Skin epidermis (tissue), 12 donors: ENCODE measurements around the gene MB.
A peak's percentile ranks its signal among the peaks of the same experiment; 100 is the strongest.
"Not testable (repeated sequence)": the region's sequence is repeated elsewhere in the genome, so short reads cannot be mapped to it uniquely, and the experiment has no call there.

ENCODE experiments used
- H3K27ac ChIP-seq, 21 experiments: fragments of 200-600 bp; sonication (generic) in 11 of 21; one replicate each; pipeline ENCODE4 v1.5.0; 2020; ENCODE audit warnings: mild to moderate bottlenecking in 3 of 21, inconsistent platforms in 2 of 21, moderate library complexity in 2 of 21
- H3K4me3 ChIP-seq, 7 experiments: fragments of 200-600 bp; sonication (generic) in 2 of 7; one replicate each; pipeline ENCODE4 v1.5.0; 2020; ENCODE audit warnings: inconsistent platforms in 2 of 7, mild to moderate bottlenecking in 2 of 7, moderate library complexity in 1 of 7

The MB gene

DNA sequence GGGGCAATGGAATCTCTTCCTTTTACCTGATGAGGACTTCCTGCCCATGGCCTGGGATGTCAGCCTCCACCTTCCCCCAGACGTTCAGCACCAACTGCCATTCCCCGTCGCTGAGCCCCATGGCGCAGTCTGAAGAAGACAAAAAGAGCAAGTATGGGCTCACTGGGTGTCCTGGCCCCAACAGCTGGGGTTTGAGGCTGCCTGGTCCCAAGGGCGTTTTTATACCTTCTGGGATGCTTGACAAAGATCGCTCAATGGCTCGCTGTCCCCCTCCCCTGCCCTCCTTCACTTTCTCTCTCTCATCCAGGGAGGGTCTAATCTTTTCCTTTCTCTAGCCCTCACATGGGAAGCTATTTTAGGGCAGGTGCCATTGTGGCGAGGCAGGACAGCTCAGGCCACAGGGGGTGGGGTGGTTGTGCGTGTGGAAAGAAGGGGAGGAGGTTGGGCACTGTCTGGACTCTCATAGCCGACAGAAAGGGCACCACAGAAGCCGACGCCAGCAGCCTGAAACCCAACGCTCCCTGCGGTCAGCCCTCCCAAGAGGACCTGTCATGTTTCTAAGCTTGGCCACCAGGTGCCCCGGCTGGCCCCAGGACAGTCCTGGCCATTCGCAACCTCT is at the start of gene MB:
MB (minus strand) TSS at position 193 of the 619 bp plus-strand sequence; CDS start at position 121, 72 bp downstream.
- H3K4me3 ChIP-seq = no peak within 1 kb of the TSS
- H3K27ac ChIP-seq = no peak within 1 kb of the TSS

DNA sequence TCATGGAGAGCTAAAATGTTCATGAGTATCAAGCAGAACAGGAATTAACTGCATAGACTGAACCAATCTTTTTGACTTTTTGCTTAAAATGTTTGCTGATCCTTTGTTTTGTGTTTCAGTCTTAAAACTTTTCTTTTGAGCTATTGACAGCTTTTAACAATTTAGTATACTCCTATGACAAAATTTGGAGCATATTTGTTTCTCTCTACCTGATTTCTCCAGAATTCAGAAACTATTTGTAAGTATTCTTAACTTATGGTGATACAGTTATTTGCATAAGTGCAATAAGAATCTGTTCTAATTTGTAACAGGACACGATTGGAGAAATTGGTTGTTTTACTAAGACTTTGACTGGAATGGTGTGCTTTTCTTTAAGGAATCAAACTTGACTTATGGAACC is 49.6 kb upstream of the MB start:
- not testable (repeated sequence) for H3K4me3 ChIP-seq, H3K27ac ChIP-seq

DNA sequence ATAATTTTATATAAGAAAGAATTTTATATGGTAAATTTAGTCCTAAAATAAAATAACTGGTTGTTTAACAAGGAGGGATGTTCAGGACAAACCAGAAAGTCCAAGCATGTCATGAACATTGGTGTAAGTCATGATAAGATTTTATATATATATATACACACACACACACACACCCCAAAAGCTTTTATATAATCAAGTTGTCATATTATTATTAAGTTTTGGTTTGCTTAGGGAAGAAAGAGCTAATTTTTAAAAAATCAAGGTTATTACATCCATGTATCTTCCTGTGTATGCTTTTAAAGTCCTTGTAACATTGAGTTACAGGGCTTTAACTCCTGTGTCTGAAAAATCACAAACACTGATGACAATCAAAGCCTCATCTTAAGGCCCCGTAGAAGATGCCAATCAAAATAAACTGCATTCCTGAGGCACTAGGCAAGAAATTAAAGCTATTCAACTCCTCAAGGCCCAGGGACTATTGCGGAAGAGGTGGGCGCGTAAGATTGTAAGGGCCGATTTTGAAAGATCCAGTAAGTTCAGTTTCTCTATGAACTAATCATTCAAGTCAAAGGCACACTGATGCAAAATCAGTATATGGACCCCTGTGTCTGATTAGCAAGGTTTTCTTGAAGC is 47.9 kb upstream of the MB start:
- Histone ChIP-seq H3K27ac (no peak overlapping the region), H3K4me3 (no peak overlapping the region)

DNA sequence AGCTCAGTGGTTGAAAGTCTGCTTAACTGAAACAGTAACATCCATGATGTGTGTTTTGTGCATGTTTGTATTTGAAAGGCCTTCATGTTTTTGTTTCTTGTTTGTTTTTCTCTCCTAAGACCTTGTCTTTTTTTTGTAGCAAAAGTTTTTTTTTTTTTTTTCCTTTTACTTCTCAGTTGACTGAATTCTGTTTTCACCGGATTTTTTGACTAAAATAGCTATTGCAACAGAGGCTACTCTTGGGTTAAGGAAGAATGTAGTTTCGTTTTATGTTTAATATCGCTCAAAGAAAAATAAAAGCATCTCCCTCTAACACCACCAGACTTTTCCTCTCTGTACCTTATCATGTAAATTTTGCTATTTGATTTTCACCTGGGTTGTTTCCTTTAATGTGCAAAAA is 46.2 kb upstream of the MB start:
- H3K27ac ChIP-seq = peak overlapping the region in 16 of 21 experiments; percentile 2 to 78 (median 32)
- H3K4me3 ChIP-seq = no peak overlapping the region

DNA sequence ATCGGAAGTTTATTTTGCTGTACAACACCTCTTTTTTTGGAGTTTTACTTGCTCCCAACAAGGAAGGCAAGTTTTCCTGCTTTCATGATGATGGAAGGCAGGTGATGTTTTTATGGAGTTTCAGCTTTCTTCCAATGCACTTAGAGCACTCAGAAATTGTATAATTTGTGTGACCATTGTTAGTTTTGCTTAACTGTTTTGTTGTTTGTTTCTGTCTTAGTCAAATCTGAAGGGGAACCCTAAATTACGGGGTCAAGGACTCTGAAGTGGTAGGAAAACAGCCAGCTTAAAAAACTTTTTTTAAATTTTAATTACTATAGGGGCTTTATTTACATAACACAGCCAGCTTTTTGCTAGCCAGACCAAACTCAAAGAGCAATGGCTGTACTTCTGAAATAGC is 45.8 kb upstream of the MB start:
- Histone ChIP-seq H3K4me3 (no peak overlapping the region), H3K27ac (peak overlapping the region in 17 of 21 experiments; percentile 2 to 78 (median 30))

DNA sequence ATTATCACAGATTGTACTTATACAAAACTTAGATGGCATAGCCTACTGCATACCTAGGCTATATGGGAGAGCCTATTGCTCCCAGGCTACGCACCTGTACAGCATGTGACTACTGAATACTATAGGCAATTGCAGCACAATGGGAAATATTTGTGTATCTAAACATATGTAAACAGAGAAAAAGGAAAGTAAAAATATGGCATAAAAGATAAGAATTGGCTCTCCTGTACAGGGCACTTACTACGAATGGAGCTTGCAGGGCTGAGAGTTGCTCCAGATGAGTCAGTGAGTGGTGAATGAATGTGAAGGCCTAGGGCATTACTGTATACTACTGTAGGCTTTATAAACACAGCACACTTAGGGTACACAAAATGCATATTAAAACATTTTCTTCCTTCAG is 44.3 kb upstream of the MB start:
- Histone ChIP-seq H3K27ac (peak overlapping the region in 9 of 21 experiments; percentile 11 to 78 (median 39)), H3K4me3 (no peak overlapping the region)

DNA sequence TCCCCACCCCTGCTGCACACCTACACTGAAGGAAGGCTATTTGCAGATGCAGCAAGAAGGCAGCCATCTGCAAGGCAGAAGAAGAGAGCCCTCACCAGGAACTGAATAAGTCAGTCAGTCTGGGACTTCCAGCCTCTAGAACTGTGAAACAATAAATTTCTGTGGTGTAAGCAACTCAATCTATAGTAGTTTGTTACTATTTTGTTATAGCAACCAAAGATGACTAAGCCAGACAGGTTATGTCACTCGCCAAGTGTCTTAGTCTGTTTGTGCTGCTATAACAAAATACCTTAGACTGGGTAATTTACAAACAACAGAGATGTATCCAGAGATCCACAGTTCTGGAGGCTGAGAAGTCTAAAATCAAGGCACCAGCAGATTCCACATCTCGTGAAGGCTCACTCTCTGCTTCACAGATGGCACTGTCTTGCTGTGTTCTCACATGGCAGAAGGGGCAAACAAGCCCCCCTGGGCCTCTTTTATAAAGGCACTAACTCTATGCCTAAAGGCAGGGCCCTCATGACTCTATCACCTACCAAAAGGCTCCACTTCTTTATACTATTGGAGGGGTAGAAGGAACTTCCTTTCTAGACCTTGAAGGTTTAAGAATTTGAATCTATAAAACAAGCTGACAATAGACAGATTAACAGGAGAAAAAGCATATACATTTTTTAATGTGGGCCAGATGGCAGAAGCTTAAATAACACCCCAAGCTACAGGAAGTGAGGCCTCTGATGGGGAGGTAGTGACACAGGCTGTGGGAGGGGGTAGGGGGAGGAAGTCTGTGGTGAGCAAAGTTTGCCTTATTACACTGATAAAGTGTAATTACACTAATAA is 43.4 kb upstream of the MB start:
- Histone ChIP-seq H3K27ac (peak overlapping the region in 19 of 21 experiments; percentile 8 to 86 (median 52)), H3K4me3 (no peak overlapping the region)

DNA sequence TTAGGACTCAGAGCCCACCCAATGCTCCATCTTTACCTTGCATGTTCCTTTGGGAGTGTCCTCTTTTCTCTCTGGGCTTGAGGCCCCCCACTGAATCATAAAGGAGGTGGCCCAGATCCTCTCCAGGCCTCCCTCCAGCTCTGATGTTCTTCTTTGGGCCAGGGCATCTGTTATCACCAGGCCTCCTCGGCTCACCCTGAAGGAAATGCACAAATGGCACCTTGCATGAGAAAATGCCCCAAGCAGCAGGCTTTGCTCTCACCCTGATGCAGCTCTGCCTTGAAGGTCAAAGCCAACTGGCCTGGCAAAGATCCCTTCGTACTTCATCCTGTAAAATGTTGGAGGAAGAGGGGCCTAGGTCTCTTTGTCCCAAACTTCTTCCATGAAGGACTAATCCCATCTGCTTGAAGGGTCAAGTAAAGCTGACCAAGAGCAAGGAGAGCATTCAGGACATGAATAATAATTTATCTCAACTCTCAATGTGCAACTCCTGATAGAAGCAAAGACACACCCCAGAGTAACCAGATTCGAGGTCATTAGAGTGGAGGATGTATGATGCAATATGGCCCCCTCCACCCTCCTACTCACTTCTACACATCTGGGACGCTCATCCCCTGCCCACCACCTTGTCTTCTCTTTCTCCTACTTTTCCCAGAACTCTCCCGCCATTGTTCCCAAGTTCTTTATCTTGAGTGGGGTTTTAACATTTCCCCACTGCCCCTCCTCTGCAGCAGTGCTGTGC is 40.6 kb upstream of the MB start:
- H3K4me3 ChIP-seq = no peak overlapping the region
- no peak overlapping the region for H3K27ac ChIP-seq

DNA sequence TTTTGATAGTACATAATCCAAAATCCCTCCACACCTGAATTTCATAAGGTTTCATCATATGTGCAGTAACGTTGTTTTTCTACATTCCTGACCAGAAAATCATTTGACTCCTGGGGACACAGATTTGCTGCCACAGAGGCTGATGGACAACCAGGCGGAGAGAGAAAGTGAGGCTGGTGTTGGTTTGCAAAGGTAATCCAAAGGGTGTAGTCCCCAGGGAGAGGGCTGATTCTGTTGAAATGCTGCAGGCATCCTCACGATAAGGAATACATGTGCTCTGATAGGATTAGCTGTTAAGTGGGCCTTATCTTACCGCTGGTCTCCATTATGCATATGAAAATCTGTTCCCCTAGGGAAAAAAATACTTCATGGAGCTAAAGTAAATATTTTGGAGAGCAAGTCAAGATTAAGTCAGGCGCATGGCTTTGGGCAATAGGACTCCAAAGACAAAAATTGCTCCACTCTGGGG is 39.2 kb upstream of the MB start:
- Histone ChIP-seq H3K27ac (no peak overlapping the region), H3K4me3 (no peak overlapping the region)

DNA sequence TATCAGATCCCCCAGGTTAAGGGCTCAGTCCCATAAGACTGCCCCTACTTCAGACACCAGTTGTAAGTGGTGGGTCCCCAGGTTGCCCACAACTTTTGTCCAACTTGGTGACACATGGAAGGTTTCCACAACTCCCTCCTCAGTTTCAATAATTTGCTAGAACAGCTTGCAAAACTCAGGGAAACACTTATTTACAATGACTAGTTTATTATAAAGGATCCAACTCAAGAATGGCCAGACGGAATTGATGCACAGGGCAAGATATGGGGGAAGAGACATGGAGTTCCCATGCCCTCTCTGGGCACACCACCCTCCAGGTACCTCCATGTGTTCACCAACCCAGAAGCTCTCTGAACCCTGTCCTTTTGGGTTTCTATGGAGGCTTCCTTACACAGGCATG is 36.7 kb upstream of the MB start:
- H3K4me3 ChIP-seq = no peak overlapping the region
- no peak overlapping the region for H3K27ac ChIP-seq

DNA sequence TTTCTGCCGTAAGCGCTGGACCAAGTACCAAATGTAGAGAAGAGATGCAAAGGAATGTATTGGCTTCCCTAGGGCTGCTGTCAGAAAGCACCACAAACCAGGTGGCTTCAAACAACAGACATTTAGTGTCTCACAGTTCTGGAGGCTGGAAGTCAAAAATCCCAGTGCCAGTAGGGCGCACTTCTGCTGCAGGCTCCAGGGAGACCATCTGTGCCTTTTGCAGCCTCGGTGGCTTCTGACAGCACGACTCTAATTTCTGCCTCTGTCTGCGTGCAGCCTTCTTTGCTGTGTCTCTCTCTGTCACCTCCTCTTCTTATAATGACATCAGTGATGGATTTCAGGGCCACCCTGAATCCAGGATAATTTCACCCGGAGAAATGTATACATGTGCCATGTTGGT is 34.0 kb upstream of the MB start:
- Histone ChIP-seq H3K27ac (no peak overlapping the region), H3K4me3 (no peak overlapping the region)

DNA sequence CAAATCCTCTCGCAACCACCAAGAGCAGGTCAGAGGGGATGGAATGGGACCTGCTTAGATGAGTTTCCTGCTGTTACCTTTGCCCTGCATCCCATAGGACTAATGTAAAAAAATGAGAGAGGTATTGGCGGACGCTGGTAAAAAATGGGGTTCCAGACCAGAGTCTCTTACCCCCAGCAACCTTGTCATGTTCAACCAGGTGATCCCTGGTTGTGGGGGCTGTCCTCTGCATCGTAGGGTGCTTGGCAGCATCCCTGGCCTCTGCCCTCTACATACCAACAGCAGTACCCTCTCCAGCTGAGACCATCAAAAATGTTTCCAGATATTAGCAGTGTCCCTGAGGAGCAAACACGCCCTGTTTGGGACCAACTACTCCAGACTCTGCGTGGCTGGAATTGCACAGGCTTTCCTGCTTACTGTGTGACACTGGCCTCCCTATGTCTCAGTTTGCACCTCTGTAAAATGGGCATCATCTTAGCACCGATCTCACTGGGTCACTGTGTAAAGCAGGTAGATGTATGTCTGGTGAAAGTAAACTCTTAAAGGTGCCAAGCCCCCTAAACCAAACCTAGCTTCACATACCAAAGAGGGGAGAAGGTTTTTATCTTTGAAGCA is 32.6 kb upstream of the MB start:
- H3K4me3 ChIP-seq = peak overlapping the region; percentile 53 to 73 (median 64)
- H3K27ac ChIP-seq = peak overlapping the region in 15 of 21 experiments; percentile 14 to 100 (median 97)

DNA sequence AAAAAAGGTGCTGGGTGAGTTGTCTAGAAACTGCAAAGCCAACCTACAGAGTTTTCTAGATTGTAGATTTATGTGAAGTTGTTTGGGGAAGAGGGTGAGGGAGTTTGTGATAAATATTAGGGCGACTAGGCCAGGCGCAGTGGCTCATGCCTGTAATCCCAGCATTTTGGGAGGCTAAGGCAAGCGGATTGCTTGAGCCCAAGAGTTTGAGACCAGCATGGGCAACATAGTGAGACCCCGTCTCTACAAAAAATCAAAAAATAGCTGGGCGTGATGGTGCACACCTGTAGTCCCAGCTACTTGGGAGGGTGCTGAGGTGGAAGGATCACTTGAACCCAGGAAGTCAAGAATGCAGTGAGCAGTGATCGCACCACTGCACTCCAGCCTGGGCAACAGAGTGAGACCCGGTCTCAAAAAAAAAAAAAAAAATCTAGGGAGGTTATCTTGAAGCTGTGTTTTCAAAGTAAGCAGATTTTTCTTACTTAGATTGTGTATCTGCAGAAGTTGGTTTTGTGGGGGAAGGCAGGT is 32.0 kb upstream of the MB start:
- H3K27ac ChIP-seq = peak overlapping the region; percentile 83 to 100 (median 96)
- H3K4me3 ChIP-seq = peak overlapping the region; percentile 53 to 73 (median 64)

DNA sequence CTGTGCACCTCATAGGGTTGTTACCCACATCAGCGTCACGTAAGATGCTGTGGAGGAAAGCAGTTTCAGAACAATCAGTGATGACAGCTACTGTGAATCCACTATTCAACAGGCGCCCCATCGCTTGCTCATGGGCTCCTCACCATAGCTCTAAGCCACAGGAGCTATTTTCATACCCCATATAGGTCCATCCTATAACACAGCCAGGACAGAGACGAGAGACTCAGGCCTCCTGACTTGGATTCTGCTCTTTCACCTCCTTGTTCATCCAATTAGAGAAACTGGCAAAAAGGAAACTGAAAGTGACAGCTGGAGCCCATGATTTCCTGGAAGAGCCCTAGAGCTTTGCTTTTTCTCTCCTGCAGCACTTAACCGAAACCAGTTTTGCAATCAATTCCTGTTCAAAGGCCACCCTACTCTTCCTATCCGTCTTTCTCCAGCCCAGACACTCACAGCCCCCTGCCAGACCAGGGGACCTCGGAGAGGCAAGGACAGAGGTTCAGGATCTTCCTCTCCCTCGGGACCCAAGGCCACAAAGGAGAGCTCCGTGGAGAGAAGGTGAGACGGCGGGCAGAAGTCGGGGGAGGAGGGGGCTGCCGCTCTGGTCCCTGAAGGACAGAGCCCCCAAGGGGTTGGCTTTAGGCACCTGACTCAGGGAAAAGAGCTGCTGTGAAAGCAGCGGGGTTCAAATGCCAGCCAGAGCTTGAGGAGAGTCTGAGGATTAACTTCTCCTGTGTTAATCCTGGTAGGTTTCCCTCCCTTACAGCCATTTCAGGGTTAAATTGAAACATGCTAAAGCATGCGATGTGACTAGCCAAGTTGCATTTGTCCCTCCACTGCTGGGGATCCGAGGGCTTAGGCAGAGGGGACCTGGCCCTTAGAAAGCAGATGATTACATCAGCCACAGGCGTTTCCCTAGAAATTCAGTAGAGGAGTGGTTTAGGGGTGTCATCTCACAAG is 31.2 kb upstream of the MB start, which contains the start of gene APOL6:
APOL6 (plus strand) TSS at position 381 of the 960 bp plus-strand sequence. CDS start 7,980 bp downstream, outside the sequence.
- H3K27ac ChIP-seq = peak within 1 kb of the TSS; percentile 83 to 100 (median 96)
- H3K4me3 ChIP-seq = peak within 1 kb of the TSS; percentile 53 to 73 (median 64)

DNA sequence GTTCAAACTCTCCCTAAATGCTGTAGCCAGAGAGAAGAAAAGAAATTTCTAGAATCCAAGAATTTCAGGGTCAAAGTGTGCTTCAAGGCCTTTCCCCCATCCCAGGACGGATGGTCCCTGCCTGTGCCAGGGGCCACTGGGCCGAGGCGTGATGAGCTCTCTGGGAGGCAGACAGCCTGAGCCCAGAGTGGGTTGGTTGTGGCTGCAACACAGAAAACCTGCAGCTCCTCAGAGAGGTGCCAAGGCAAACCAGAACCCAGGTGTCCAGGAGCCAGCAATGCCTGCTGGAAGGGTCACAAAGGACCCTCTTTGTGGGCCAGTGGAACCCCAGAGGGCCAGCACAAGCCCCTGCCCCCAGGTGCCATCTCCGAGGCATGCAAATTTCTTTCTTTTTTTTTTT is 28.5 kb upstream of the MB start:
- Histone ChIP-seq H3K4me3 (no peak overlapping the region), H3K27ac (no peak overlapping the region)

DNA sequence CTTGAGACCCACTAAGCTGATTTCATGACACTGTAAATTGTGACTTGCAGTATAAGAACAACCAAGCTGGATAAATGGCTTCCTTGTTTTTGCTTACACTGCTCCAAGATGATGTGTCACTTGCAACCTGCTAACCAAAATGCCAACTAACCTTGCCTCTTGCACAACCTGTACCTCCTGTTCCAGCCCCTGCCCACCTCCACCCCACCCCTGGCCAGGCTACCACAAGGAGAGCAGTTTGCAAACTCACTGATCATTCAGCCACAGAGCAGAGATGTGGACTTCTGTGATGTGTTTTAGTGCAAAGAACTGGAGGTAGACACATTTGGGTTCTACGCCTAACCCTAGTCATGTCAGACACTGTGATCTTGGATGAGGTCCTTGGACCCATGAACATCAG is 26.9 kb upstream of the MB start:
- H3K27ac ChIP-seq = no peak overlapping the region

DNA sequence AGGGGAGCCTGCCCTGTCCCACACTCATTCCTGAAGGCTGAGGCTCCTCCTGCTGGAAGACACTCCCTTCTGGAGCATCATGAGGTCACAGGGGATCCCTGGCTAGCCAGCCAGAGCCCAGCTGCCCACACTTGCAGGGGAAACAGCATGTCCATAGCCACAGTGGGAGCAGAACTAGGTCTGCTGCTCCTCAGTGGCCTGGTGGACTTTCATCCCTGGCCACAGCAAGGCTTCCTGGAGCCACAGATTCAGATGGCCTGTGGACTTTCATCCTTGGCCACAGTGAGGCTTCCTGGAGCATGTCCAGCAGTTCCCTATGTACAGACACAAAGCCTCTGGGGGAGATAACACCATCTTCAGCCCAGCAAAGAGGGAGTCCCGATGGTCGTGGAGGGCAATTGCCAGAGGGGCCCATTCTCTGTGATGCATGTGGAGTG is 25.2 kb upstream of the MB start:
- Histone ChIP-seq H3K4me3 (no peak overlapping the region), H3K27ac (no peak overlapping the region)

More for the DNA sequence above, 26.9 kb upstream of the MB start:
- no peak overlapping the region for H3K4me3 ChIP-seq
